ENCODE measurements around the gene ZFP36.

DNA sequence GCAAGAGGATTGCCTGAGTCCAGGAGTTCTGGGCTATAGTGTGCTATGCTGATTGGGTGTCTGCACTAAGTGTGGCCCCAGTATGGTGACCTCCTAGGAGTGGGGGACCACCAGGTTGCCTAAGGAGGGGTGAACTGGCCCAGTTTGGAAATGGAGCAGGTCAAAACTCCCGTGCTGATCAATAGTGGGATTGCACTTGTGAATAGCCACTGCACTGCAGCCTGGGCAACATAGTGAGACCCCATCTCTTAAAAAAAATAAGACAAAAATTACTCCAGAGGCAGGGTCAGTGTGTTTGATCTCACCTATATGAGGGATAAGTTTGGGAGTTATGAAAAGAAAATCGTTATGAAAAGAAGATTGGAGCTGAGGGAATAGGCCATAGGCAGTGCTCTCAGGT lies 37.4 kb upstream of the ZFP36 start:
- TF ChIP-seq, protein P1, sequence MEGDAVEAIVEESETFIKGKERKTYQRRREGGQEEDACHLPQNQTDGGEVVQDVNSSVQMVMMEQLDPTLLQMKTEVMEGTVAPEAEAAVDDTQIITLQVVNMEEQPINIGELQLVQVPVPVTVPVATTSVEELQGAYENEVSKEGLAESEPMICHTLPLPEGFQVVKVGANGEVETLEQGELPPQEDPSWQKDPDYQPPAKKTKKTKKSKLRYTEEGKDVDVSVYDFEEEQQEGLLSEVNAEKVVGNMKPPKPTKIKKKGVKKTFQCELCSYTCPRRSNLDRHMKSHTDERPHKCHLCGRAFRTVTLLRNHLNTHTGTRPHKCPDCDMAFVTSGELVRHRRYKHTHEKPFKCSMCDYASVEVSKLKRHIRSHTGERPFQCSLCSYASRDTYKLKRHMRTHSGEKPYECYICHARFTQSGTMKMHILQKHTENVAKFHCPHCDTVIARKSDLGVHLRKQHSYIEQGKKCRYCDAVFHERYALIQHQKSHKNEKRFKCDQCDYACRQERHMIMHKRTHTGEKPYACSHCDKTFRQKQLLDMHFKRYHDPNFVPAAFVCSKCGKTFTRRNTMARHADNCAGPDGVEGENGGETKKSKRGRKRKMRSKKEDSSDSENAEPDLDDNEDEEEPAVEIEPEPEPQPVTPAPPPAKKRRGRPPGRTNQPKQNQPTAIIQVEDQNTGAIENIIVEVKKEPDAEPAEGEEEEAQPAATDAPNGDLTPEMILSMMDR (conservative IDR thresholded peaks at IDR 0.05 in 1 of 2, IDR thresholded peaks at IDR 0.05 in 1 of 2; ENCODE audit: low read depth in 1 of 2, low read length in 2 of 2): no peak
- no peak for TF ChIP-seq EZH2 (IDR thresholded peaks at IDR 0.05; ENCODE audit: low read length, missing control alignments)

All from fibroblast of lung (primary cell).